Fibroblast of skin of scalp (primary cell): ENCODE results near the gene TTBK1.
A peak's percentile ranks its signal among the peaks of the same experiment; 100 is the strongest.

Source experiments
- DNase-seq: peaks from one replicate; pipeline ENCODE4 v3.0.0-alpha.2; 2013

TTBK1 gene

GRCh38 chr6:43255408-43256054 is 12.2 kb downstream of the TTBK1 start:
- no peak for DNase-seq

- no peak for DNase-seq
Observed at GRCh38 chr6:43256670-43257366, 13.5 kb downstream of the TTBK1 start.

- DNase-seq: no peak
Observed at GRCh38 chr6:43257367-43258145, 14.3 kb downstream of the TTBK1 start.

- no peak for DNase-seq
Observed at GRCh38 chr6:43258180-43258579, 14.9 kb downstream of the TTBK1 start.

- DNase-seq: no peak
Observed at GRCh38 chr6:43258807-43259686, 15.8 kb downstream of the TTBK1 start.

GRCh38 chr6:43260791-43261190 is 17.5 kb downstream of the TTBK1 start:
- no peak for DNase-seq

GRCh38 chr6:43261198-43261597 is 17.9 kb downstream of the TTBK1 start:
- DNase-seq: no peak

- DNase-seq: no peak
Observed at GRCh38 chr6:43262000-43262779, 18.9 kb downstream of the TTBK1 start.

GRCh38 chr6:43262780-43263313 is 19.6 kb downstream of the TTBK1 start:
- DNase-seq: no peak

- DNase-seq: peak; percentile 71
Observed at GRCh38 chr6:43263314-43264178, 20.3 kb downstream of the TTBK1 start.

GRCh38 chr6:43264599-43265145 is 21.4 kb downstream of the TTBK1 start:
- DNase-seq: no peak

GRCh38 chr6:43265564-43265963 is 22.3 kb downstream of the TTBK1 start:
- DNase-seq: no peak

- no peak for DNase-seq
Observed at GRCh38 chr6:43267619-43268354, 24.5 kb downstream of the TTBK1 start.

GRCh38 chr6:43268355-43268700 is 25.0 kb downstream of the TTBK1 start:
- no peak for DNase-seq

- no peak for DNase-seq
Observed at GRCh38 chr6:43268782-43269272, 25.5 kb downstream of the TTBK1 start.

GRCh38 chr6:43269273-43270007 is 26.2 kb downstream of the TTBK1 start:
- DNase-seq: no peak

GRCh38 chr6:43271103-43271815 is 28.0 kb downstream of the TTBK1 start:
- DNase-seq: no peak

GRCh38 chr6:43271944-43272343 is 28.7 kb downstream of the TTBK1 start:
- DNase-seq: no peak
